MM.1S (cell line): ENCODE measurements around the gene TNFSF8.

Experiments used
- CTCF ChIP-seq: fragments of 300-600 bp; sonication (generic); IDR thresholded peaks from 2 replicates; pipeline ENCODE4 v1.5.1; 2016; ENCODE audit warnings: antibody characterized with exemption, low read length, mixed read lengths
- EZH2 ChIP-seq: fragments of 300-600 bp; sonication (generic); optimal IDR thresholded peaks from 2 replicates; pipeline ENCODE3; 2017; ENCODE audit warnings: low read depth, mild to moderate bottlenecking, antibody characterized with exemption, low read length, mixed read lengths
- EZH2phosphoT487 ChIP-seq: fragments of 300-600 bp; sonication (generic); IDR thresholded peaks from 2 replicates; pipeline ENCODE4 v1.6.1; 2018; ENCODE audit warnings: antibody characterized with exemption, low read length

GRCh38 chr9:114852050-114852594 lies 78.3 kb downstream of the TNFSF8 start:
- TF ChIP-seq CTCF (no peak), EZH2 (no peak), EZH2phosphoT487 (no peak)
